Activated CD4-positive, alpha-beta T cell treated with anti-CD3 and anti-CD28 coated beads, Interleukin-2, amount 10 ng/mL, durations not matched to agents 24 days and 14 days (primary cell): ENCODE measurements around the gene COL20A1. TPM values are rescaled to one million over a fixed set of nuclear protein-coding genes. Genes with fewer than 3 reads are reported as not detected.

Experiments
- DNase-seq: peaks from one replicate; pipeline ENCODE4 v3.0.0; 2022
- H3K27ac Mint-ChIP-seq: one replicate; pipeline ENCODE4 v1.8.0; 2022; ENCODE audit warnings: mild to moderate bottlenecking, mixed read lengths
- H3K27me3 Mint-ChIP-seq: one replicate; pipeline ENCODE4 v1.8.0; 2022; ENCODE audit warnings: mixed read lengths
- H3K36me3 Mint-ChIP-seq: one replicate; pipeline ENCODE4 v1.8.0; 2022; ENCODE audit warnings: low read depth, mild to moderate bottlenecking, mixed read lengths
- H3K4me1 Mint-ChIP-seq: one replicate; pipeline ENCODE4 v1.8.0; 2021; ENCODE audit warnings: mixed read lengths
- H3K4me3 Mint-ChIP-seq: one replicate; pipeline ENCODE4 v1.8.0; 2022; ENCODE audit warnings: mild to moderate bottlenecking, moderate library complexity, mixed read lengths
- H3K9me3 Mint-ChIP-seq: one replicate; pipeline ENCODE4 v1.8.0; 2021; ENCODE audit warnings: mixed read lengths
- intact Hi-C: fragments of 100-400 bp; cut with micrococcal nuclease; formaldehyde crosslinking; loops from one replicate; pipeline ENCODE4 v1.15.1; 2023
- total RNA-seq: library from RNA; stranded (reverse); gene quantifications from 2 replicates; pipeline ENCODE4 v1.2.3, GENCODE V29; 2022

The COL20A1 gene
- total RNA-seq, 1 donor from 2014 or later = not detected

DNA sequence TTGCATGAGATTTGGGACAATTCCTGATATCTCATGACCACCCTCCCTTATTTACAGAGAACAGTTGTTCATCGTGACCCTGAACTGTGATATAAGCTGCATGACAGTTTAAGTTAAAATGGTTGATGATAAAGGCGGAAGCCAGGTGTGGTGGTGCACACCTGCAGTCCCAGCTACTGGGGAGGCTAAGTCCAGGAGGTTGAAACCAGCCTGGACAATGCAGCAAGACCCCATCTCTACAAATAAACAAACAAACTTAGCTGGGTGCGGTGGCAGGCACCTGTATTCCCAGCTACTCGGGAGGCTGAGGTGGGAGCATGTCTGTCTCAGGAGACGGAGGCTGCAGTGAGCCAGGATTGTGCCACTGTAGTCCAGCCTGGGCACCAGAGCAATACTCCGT, 24.1 kb downstream of the COL20A1 start:
- intact Hi-C loops = no loop called here
- Mint-ChIP-seq H3K36me3 (no peaks in the 10 kb centered on the region), H3K4me1 (no peaks in the 10 kb centered on the region), H3K27me3 (no peaks in the 10 kb centered on the region), H3K4me3 (no peak overlapping the region), H3K9me3 (no peaks in the 10 kb centered on the region), H3K27ac (no peak overlapping the region)
- no peak for DNase-seq

DNA sequence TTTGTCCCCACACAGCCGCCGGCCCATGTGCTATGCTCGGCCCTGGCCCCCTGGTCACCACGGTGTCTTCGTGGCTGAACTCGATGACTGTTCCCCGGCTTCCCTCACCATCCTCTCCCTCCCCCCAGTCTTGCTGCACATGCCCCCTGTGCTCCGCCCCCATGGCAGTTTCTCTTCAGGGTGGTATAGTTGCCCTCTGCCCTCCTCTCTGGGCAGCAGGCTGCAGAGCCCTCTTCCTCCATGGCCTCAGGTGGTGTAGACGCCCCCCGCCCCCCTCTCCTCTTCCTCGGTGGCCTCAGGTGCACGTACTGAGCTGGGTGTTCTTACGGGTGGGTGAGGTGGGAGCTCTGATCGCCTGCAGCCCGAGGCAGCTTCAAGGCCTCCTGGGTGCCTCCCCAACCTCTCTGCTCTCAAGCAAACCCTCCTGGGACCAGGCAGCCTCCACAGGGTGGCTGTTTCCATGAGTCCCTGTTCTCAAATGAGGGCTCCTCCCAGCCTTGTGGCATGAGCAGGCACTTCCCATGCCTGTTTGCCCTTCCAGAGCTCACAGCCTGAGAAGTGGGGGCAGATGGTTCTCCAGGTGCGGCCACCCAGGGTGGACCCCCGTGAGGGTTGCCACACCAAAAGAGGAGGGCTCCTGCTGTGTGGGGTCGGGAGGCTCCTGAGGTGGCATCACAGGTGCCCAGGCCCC, 24.8 kb downstream of the COL20A1 start:
- H3K4me1 Mint-ChIP-seq = no peaks in the 10 kb centered on the region

DNA sequence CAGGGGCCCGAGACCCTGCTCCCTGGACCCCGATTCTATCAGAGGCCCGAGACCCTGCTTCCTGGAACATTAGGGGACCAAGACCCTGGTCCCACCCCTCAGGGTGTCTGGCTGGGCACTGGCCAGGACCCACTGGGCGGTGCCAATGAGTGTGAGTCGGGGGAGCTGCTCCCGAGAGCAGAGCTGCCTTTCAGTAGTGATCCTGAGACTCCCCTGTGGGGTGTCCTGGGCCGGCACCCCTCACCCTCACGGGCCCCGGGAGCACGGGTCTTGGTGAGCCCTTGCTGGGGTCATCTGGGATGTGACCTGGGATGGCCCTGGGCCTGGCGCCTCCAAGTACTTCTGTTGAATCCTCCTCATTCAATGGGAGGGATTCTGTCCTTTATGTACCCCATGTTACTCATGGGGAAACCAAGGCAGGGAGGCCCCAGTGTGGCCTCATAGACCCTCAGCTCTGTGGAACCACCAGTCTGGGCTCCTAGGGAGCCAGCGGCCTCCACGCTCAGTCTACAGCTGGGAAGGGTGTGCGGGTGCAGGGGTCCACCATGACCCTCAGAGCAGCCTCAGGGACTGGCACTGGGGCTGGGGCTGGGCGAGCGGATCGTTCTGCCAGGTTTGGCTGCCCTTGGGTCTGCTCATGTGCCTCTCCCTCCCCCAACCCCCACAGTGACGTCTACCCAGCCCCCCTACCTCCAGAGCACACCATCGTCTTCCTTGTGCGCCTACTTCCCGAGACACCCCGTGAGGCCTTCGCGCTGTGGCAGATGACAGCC, 25.6 kb downstream of the COL20A1 start:
- Mint-ChIP-seq H3K27me3 (peaks cover 2% of the 10 kb centered on the region), H3K4me3 (no peak overlapping the region), H3K27ac (no peak overlapping the region), H3K36me3 (no peaks in the 10 kb centered on the region), H3K9me3 (no peaks in the 10 kb centered on the region), H3K4me1 (no peaks in the 10 kb centered on the region)
- no peak for DNase-seq
- intact Hi-C loops = no loop called here

More for the DNA sequence above, 24.8 kb downstream of the COL20A1 start:
- H3K36me3 Mint-ChIP-seq = no peaks in the 10 kb centered on the region
- no peak for DNase-seq
- no peak overlapping the region for H3K4me3 Mint-ChIP-seq
- no peak overlapping the region for H3K27ac Mint-ChIP-seq
- H3K27me3 Mint-ChIP-seq = no peaks in the 10 kb centered on the region
- H3K9me3 Mint-ChIP-seq = no peaks in the 10 kb centered on the region
- intact Hi-C loops = no loop called here

DNA sequence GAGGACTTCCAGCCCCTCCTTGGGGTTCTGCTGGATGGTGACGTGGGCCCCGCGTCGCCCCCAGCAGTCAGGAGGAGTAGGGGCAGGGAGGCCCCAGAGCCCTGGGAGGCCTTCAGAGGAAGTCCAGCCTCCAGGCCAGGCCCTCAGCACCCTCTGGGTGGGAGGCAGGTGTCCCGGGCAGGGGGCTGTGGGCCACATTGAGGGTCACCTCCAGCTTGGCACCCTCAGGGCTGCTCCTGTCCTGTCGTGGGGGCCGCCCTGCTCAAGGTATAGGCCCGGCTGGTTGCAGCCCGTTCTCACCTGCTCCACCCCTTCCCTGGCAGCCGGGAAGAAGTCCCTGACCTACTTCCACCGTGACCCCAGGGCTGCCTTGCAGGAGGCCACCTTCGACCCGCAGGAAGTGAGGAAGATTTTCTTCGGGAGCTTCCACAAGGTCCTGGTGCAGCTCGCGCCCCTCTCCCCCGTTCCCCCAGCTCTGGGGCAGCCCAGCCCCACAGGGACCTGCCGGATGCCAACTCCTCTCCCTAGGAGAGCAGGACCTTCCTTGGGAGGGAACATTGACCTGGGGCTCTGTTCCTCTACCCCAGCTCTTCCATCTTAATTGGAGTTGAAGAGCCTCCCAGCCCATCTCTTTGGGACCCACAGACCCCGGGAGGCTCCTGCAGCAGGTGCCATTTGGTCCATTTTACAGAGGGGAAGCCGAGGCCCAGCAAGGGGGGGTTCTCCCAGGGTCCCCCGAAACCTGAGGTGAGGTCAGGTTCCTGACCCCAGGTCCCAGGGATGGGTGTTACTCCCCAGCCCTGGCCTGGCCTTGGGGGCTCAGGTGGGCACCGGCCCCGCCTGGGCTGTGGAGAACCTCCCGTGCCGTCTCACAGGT, 26.4 kb downstream of the COL20A1 start:
- H3K36me3 Mint-ChIP-seq = no peaks in the 10 kb centered on the region
- DNase-seq = no peak
- no peak overlapping the region for H3K27ac Mint-ChIP-seq
- intact Hi-C loops = no loop called here
- no peaks in the 10 kb centered on the region for H3K4me1 Mint-ChIP-seq
- H3K4me3 Mint-ChIP-seq = no peak overlapping the region
- H3K27me3 Mint-ChIP-seq = peaks cover 2% of the 10 kb centered on the region
- H3K9me3 Mint-ChIP-seq = no peaks in the 10 kb centered on the region

DNA sequence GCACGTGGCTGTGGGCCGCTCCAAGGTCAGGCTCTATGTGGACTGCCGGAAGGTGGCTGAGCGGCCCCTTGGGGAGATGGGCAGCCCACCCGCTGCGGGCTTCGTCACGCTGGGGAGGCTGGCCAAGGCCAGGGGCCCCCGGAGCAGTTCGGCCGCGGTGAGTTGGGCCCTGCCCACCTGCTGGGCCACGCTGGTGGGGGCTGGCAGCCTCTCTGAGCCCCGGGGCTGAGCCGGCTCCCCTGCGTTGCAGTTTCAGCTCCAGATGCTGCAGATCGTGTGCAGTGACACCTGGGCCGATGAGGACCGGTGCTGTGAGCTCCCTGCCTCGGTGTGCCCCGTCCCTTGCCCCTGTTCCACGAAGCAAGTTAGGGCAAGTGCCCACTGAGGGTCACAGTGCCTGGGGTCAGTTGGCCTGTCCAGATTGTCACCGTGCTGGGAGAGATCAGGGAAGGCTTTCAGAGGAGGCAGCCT, 27.1 kb downstream of the COL20A1 start:
- no peaks in the 10 kb centered on the region for H3K4me1 Mint-ChIP-seq
- no peak overlapping the region for H3K4me3 Mint-ChIP-seq
- no peaks in the 10 kb centered on the region for H3K9me3 Mint-ChIP-seq
- peaks cover 2% of the 10 kb centered on the region for H3K27me3 Mint-ChIP-seq
- DNase-seq = no peak
- intact Hi-C loops = no loop called here
- no peaks in the 10 kb centered on the region for H3K36me3 Mint-ChIP-seq
- H3K27ac Mint-ChIP-seq = no peak overlapping the region

DNA sequence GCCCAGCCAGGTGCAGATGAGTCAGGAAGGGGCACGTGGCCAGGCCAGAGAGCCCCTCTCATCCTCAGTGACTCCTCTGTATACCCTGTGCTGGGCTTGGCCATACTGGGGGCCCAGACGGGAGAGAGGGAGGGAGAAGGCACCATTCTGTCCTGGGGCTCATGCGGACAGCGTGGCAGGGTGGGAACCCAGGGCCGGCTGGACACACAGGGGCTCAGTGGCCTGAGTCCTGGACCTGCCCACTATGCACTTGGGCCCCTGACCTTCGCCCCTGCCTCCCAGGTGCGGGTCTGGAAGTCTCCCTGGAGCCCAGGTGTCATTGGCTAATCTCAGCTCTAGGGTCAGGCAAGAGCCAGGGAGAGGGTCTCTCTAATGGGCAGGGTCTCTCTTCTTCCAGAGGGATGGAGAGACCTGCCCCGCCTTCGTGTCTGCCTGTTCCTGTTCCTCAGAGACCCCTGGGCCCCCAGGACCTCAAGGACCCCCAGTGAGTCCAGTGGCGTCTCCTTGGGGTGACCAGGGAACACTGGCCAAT, 27.7 kb downstream of the COL20A1 start:
- H3K27me3 Mint-ChIP-seq = peaks cover 2% of the 10 kb centered on the region
- no peak overlapping the region for H3K27ac Mint-ChIP-seq
- no peaks in the 10 kb centered on the region for H3K36me3 Mint-ChIP-seq
- H3K4me1 Mint-ChIP-seq = no peaks in the 10 kb centered on the region
- no peak for DNase-seq
- no peaks in the 10 kb centered on the region for H3K9me3 Mint-ChIP-seq
- intact Hi-C loops = no loop called here
- H3K4me3 Mint-ChIP-seq = no peak overlapping the region

DNA sequence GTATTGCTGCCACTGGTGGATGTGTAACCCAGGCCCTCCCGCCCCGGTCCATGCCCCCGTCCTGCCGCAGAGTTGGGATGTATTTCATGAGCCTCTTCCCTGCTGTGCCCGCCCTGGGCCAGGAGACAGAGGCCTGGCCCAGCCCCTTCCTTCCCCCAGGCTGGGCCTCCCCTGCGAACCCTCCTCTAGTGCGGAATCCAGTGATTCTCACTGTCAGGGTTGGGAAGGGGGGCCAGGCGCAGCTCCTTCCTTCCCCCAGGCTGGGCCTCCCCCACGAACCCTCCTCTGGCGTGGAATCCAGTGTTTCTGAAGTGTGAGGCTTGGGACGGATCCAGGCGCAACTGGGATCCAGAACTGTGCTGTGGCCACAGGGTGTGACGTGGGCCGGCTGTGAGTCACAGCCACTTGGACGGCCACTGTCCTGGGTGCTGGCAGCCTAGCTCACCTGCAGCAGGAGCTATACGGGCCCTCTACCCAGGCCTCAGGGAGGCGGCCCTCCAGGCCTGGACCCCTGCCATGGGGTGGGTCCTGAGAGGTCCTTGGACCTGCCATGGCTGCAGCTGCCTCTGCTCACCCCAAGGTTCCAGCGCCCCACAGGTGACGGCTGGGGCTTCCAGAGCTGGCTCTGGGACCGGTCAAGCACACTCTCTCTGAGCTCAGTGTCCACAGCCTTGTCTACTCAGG, 28.3 kb downstream of the COL20A1 start:
- Mint-ChIP-seq H3K4me1 (no peaks in the 10 kb centered on the region), H3K27ac (no peak overlapping the region), H3K4me3 (no peak overlapping the region), H3K36me3 (no peaks in the 10 kb centered on the region), H3K27me3 (peaks cover 2% of the 10 kb centered on the region), H3K9me3 (no peaks in the 10 kb centered on the region)
- no peak for DNase-seq
- intact Hi-C loops = no loop called here

DNA sequence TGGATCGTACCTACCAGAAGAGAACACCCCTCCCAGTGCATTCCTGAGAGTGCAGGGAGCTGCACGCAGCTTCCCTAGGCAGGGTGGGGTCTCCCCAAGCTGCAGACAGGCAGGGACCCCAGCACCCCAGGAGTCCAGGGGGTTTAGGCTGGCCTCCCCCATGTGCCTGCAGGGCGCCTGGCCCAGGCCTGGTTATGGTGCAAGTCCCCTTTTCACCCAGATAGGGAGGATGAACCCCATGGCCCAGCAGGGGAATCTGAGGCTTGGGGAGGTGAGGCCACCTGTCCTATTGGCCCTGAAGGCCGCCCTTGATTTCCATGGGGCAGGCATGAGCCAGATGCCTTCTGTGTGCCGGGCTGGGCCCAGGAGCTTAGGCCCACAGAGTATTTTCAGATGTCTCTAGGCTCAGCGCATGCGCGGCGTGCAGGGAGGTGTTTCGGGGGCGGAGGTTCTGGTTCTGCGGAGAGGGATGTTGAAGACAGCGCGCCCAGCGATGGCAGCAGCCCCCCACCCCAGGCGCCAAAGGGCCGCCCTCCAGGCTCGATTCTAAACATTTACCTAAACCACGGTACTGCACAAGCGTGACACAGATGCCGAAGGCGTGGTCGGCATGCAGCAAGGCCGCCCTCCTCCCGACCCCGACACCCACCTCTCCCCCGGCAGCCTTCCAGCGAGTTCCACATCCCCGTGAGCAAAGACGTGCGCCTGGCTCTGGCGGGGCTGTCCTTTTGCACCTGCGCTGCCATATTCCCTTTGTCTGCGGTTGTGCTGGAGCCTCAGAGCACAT, 29.4 kb downstream of the COL20A1 start:
- no peaks in the 10 kb centered on the region for H3K9me3 Mint-ChIP-seq

DNA sequence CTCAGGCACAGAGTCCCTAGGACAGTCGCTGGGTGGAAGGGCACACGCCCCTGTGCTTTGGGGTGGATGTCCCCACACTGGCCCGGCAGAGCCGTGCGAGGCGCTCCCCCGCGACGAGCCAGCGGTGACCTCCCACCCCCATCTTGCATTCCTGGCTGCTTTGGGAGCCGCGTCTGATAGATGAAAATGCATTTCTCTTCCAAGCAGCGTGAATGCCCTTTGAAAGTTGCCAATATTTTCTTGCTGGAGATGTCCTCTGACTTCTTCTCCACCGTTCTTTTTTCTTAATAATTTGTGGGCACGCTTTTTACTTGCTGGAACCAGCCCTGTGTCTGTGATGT, 29.9 kb downstream of the COL20A1 start:
- intact Hi-C loops = no loop called here
- no peak for DNase-seq
- H3K36me3 Mint-ChIP-seq = no peaks in the 10 kb centered on the region

More for the DNA sequence above, 29.4 kb downstream of the COL20A1 start:
- H3K27ac Mint-ChIP-seq = no peak overlapping the region
- peaks cover 2% of the 10 kb centered on the region for H3K27me3 Mint-ChIP-seq
- H3K4me3 Mint-ChIP-seq = no peak overlapping the region
- no peaks in the 10 kb centered on the region for H3K4me1 Mint-ChIP-seq
- DNase-seq = no peak
- intact Hi-C loops = no loop called here
- no peaks in the 10 kb centered on the region for H3K36me3 Mint-ChIP-seq

DNA sequence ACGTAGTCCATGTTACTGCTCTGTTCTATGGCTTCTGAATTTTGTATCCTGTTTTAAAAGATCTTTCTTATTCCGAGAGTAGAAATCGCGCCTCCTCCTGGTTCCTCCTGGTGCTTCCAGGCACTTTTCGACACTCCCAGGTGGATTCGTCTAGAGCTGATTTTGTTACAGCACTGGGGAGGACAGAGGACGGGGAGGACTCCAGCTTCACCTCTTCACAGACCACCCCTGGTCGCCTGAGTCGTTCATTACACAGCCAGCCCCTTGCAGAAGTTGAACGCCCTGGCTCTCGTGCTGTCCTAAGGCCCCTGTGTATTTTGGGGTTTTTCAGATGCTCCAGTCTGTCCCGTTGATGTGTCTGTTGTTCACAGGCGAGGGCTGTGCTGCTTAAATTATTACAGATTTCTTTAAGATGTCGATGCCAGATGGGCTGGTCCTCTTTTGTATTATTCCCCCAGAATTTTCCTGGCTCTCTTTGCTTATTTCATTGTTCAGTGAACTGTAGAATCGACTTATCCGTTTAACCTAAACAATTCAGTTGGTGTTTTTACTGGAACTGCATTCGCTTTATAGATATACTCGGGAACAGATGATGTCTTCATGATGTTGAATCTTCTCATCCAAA, 30.5 kb downstream of the COL20A1 start:
- Mint-ChIP-seq H3K9me3 (no peaks in the 10 kb centered on the region), H3K27ac (no peak overlapping the region), H3K4me1 (no peaks in the 10 kb centered on the region), H3K36me3 (no peaks in the 10 kb centered on the region), H3K27me3 (peaks cover 2% of the 10 kb centered on the region), H3K4me3 (no peak overlapping the region)
- intact Hi-C loops = no loop called here
- DNase-seq = no peak

More for the DNA sequence above, 29.9 kb downstream of the COL20A1 start:
- Mint-ChIP-seq H3K9me3 (no peaks in the 10 kb centered on the region), H3K4me3 (no peak overlapping the region), H3K27me3 (peaks cover 2% of the 10 kb centered on the region), H3K4me1 (no peaks in the 10 kb centered on the region), H3K27ac (no peak overlapping the region)

DNA sequence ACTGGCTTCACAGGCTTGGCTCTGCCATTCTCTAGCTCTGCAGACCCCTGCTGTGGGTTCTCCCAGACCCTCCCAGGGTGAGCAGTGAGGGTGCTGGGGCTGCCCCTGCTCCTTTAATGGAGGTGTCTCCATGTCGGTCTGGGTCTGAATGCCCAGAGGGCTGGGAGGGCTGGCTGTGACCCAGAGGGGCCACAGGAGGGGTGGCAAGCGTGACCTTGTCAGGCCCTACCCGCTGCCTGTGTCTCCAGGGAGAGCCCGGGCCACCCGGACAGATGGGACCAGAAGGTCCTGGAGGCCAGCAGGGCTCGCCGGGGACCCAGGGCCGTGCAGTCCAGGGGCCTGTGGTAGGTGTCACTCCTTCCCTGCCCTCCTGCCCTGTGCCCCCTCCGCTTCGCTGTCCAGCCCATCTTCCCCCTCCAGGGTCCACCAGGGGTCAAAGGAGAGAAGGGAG, 32.1 kb downstream of the COL20A1 start:
- no peak for DNase-seq
- no peaks in the 10 kb centered on the region for H3K9me3 Mint-ChIP-seq
- intact Hi-C loops = no loop called here

DNA sequence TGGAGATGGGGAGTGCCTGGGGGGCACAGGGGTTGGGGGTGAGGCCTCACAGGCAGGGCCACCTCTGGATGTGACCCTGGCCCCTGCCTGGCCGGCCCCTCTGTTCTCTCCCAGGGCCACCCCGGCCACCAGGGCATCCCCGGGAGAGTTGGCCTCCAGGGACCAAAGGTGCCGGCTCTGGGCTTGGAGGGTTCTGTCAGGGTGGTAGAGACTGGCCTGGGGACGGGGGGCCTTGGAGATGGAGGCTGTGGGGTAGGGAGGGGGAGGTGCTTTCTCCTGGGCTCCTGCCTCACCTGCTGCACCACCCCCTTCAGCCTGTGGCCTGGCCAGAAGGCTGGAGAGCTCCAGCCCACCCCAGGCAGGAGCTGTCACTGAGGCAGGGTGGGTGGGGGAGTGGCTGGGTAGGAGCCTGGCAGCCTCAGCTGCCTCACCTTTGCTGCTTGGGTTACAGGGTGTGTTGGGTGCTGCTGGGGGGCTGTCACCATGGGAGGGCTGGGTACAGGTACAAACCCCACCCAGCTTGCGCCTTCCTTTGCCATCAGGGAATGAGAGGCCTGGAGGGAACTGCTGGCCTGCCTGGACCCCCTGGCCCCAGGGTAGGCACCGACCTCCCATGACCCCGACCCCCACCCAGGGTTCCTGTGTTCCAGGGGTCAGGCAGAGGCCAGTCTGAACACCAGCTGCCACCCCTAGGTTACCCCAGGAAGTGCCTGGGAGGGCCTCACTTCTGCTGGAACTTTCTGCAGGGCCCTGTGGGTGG, 32.7 kb downstream of the COL20A1 start:
- Mint-ChIP-seq H3K9me3 (no peaks in the 10 kb centered on the region), H3K4me1 (no peaks in the 10 kb centered on the region), H3K4me3 (no peak overlapping the region), H3K27me3 (peaks cover 2% of the 10 kb centered on the region), H3K36me3 (no peaks in the 10 kb centered on the region), H3K27ac (no peak overlapping the region)
- DNase-seq = no peak
- intact Hi-C loops = no loop called here

More for the DNA sequence above, 32.1 kb downstream of the COL20A1 start:
- Mint-ChIP-seq H3K27me3 (peaks cover 2% of the 10 kb centered on the region), H3K4me1 (no peaks in the 10 kb centered on the region), H3K4me3 (no peak overlapping the region), H3K36me3 (no peaks in the 10 kb centered on the region), H3K27ac (no peak overlapping the region)
